Liver (tissue), 9 donors: ENCODE data around the gene LGALSL. TPM values are rescaled to one million over a fixed set of nuclear protein-coding genes. Genes with fewer than 3 reads are reported as not detected.

Experiments used
- DNase-seq: peaks from one replicate; pipeline ENCODE4 v3.0.0-alpha.2; 2017; ENCODE audit warnings: low spot score
- H3K27ac ChIP-seq, 2 donors: one replicate each; pipeline ENCODE4 v1.7.0; 2013; ENCODE audit warnings: inconsistent platforms in 2 of 2, low read length in 2 of 2, control low read depth in 1 of 2, low read depth in 1 of 2, mild to moderate bottlenecking in 1 of 2
- H3K27me3 ChIP-seq, 4 donors: one replicate each; pipeline versions ENCODE4 v1.6.1 to v1.7.0; 2013; ENCODE audit warnings: low read length in 3 of 4, inconsistent platforms in 1 of 4, mild to moderate bottlenecking in 1 of 4, moderate library complexity in 1 of 4; ENCODE audit not compliant: control insufficient read depth in 4 of 4, insufficient read depth in 4 of 4
- H3K36me3 ChIP-seq, 4 donors: one replicate each; pipeline versions ENCODE4 v1.6.1 to v1.7.0; 2013; ENCODE audit warnings: low read length in 3 of 4, mild to moderate bottlenecking in 3 of 4, low read depth in 1 of 4, moderate library complexity in 1 of 4; ENCODE audit not compliant: control insufficient read depth in 4 of 4, insufficient read depth in 3 of 4
- H3K4me1 ChIP-seq, 4 donors: one replicate each; pipeline versions ENCODE4 v1.6.1 to v1.7.0; 2013; ENCODE audit warnings: low read length in 3 of 4, mild to moderate bottlenecking in 3 of 4, moderate library complexity in 1 of 4; ENCODE audit not compliant: control insufficient read depth in 4 of 4, insufficient read depth in 4 of 4
- H3K4me3 ChIP-seq, 3 donors: one replicate each; pipeline versions ENCODE4 v1.6.1 to v1.7.0; 2013; ENCODE audit warnings: low read length in 3 of 3, control low read depth in 1 of 3, low read depth in 1 of 3, mild to moderate bottlenecking in 1 of 3
- H3K9ac ChIP-seq, 2 donors: one replicate each; pipeline ENCODE4 v1.7.0; 2013; ENCODE audit warnings: low read length in 2 of 2, mild to moderate bottlenecking in 2 of 2, moderate library complexity in 2 of 2, control low read depth in 1 of 2, low read depth in 1 of 2
- H3K9me3 ChIP-seq, 4 donors: one replicate each; pipeline versions ENCODE4 v1.6.1 to v1.7.0; 2013; ENCODE audit warnings: low read length in 3 of 4; ENCODE audit not compliant: control insufficient read depth in 4 of 4
- ATF3 ChIP-seq: IDR thresholded peaks from 2 replicates; pipeline ENCODE4 v1.6.1; 2016; ENCODE audit warnings: antibody characterized with exemption
- CTCF ChIP-seq: fragments of 150-350 bp; IDR thresholded peaks from 2 replicates; pipeline ENCODE4 v1.5.1; 2017; ENCODE audit warnings: improper control_type of control experiment, low read depth, low read length; ENCODE audit not compliant: missing input control
- EGR1 ChIP-seq, 2 donors: IDR thresholded peaks; 2 replicates each; pipeline ENCODE4 v1.6.1; 2016 to 2018; ENCODE audit warnings: antibody characterized with exemption in 2 of 2, low read depth in 2 of 2
- FOXA1 ChIP-seq: IDR thresholded peaks from 2 replicates; pipeline ENCODE4 v1.6.1; 2016; ENCODE audit warnings: antibody characterized with exemption
- FOXA2 ChIP-seq: IDR thresholded peaks from 2 replicates; pipeline ENCODE4 v1.6.1; 2016; ENCODE audit warnings: antibody characterized with exemption
- GABPA ChIP-seq, 2 donors: IDR thresholded peaks in 1 of 2; conservative IDR thresholded peaks in 1 of 2; 2 replicates each; pipeline ENCODE4 v1.6.1; 2016; ENCODE audit warnings: antibody characterized with exemption in 2 of 2, mild to moderate bottlenecking in 1 of 2, moderate library complexity in 1 of 2
- HNF4A ChIP-seq, 2 donors: conservative IDR thresholded peaks; 2 replicates each; pipeline ENCODE4 v1.6.1; 2016; ENCODE audit warnings: antibody characterized with exemption in 2 of 2, mild to moderate bottlenecking in 2 of 2
- HNF4G ChIP-seq: IDR thresholded peaks from 2 replicates; pipeline ENCODE4 v1.6.1; 2016; ENCODE audit warnings: antibody characterized with exemption
- JUND ChIP-seq, 2 donors: IDR thresholded peaks; 2 replicates each; pipeline ENCODE4 v1.6.1; 2016; ENCODE audit warnings: antibody characterized with exemption in 2 of 2
- MAX ChIP-seq: IDR thresholded peaks from 2 replicates; pipeline ENCODE4 v1.6.1; 2016; ENCODE audit warnings: antibody characterized with exemption
- NR2F2 ChIP-seq: IDR thresholded peaks from 2 replicates; pipeline ENCODE4 v1.6.1; 2016; ENCODE audit warnings: antibody characterized with exemption
- RAD21 ChIP-seq, 2 donors: IDR thresholded peaks; 2 replicates each; pipeline ENCODE4 v1.6.1; 2016; ENCODE audit warnings: antibody characterized with exemption in 2 of 2, mild to moderate bottlenecking in 2 of 2
- RXRA ChIP-seq, 2 donors: IDR thresholded peaks; 2 replicates each; pipeline ENCODE4 v1.6.1; 2017 to 2018; ENCODE audit warnings: antibody characterized with exemption in 2 of 2, mild to moderate bottlenecking in 1 of 2
- TAF1 ChIP-seq: conservative IDR thresholded peaks from 2 replicates; pipeline ENCODE4 v1.6.1; 2016; ENCODE audit warnings: antibody characterized with exemption, mild to moderate bottlenecking
- YY1 ChIP-seq: IDR thresholded peaks from 2 replicates; pipeline ENCODE4 v1.6.1; 2016; ENCODE audit warnings: antibody characterized with exemption, mild to moderate bottlenecking
- ZBTB33 ChIP-seq: IDR thresholded peaks from 2 replicates; pipeline ENCODE4 v1.6.1; 2016; ENCODE audit warnings: antibody characterized with exemption
- WGBS: extraction: QIAGEN DNeasy Blood & Tissue Kit; methylation state at CpG from one replicate; pipeline ENCODE4 v1.1.7; 2013; 5-methylcytosine and 5-hydroxymethylcytosine counted together
- polyA plus RNA-seq, 2 donors: library from polyadenylated mRNA; stranded (reverse) in 1 of 2; unstranded in 1 of 2; fragments of 200-250 nt in 1 of 2; fragments of >200 nt in 1 of 2; fragmentation: Nextera tagmentation in 1 of 2; extraction: Ambion mirVana in 1 of 2; gene quantifications; one replicate each; pipeline versions ENCODE4 v1.2.1 to v1.2.3, GENCODE V29; 2013 to 2015
- total RNA-seq, 2 donors: library from RNA; depleted of rRNA; stranded (reverse); fragments of >200 nt; gene quantifications; one replicate each; pipeline ENCODE4 v1.2.3, GENCODE V29; 2014
- donor health status: healthy.
- donor health status: healthy.
- donor health status: healthy.
- donor health status: healthy.
- donor health status: healthy.

LGALSL gene
- total and polyA plus RNA-seq, 4 donors: 2.4 to 8.7 (median 3.8) TPM

- Histone ChIP-seq H3K9me3 (no peaks in the 10 kb centered on the region), H3K4me1 (peaks cover 0 to 4% (median 1%) of the 10 kb centered on the region in 4 donors), H3K36me3 (no peaks in the 10 kb centered on the region), H3K9ac (no peak overlapping the region), H3K4me3 (no peak overlapping the region), H3K27ac (no peak overlapping the region), H3K27me3 (no peaks in the 10 kb centered on the region)
- 81% methylated on average over 4 of the region's 4 CpGs for WGBS
- no peak for DNase-seq
- no peak for TF ChIP-seq TAF1
- TF ChIP-seq RXRA (IDR thresholded peaks at IDR 0.05): no peak
- TF ChIP-seq FOXA1: no peak
Observed at GRCh38 chr2:64485331-64485730, 31.4 kb downstream of the LGALSL start.

GRCh38 chr2:64485961-64486360 is 32.0 kb downstream of the LGALSL start:
- no peaks in the 10 kb centered on the region for H3K9me3 ChIP-seq
- WGBS: 45% methylated on average over 8 of the region's 8 CpGs
- H3K9ac ChIP-seq: no peak overlapping the region
- no peak overlapping the region for H3K27ac ChIP-seq
- no peaks in the 10 kb centered on the region for H3K27me3 ChIP-seq
- no peaks in the 10 kb centered on the region for H3K36me3 ChIP-seq
- no peak overlapping the region for H3K4me3 ChIP-seq
- peaks cover 0 to 4% (median 1%) of the 10 kb centered on the region in 4 donors for H3K4me1 ChIP-seq
- DNase-seq: no peak
- TF ChIP-seq NR2F2 (no peak), EGR1 (IDR thresholded peaks at IDR 0.05; ENCODE audit: low read depth in 2 of 2) (no peak), CTCF (no peak), HNF4A (conservative IDR thresholded peaks at IDR 0.05) (no peak), FOXA2 (no peak), JUND (IDR thresholded peaks at IDR 0.05) (no peak), FOXA1 (no peak), RAD21 (IDR thresholded peaks at IDR 0.05) (no peak), GABPA (IDR thresholded peaks at IDR 0.05 in 1 of 2, conservative IDR thresholded peaks at IDR 0.05 in 1 of 2) (no peak)

- no peaks in the 10 kb centered on the region for H3K9me3 ChIP-seq
- no peak for TF ChIP-seq HNF4G
- no peak for TF ChIP-seq YY1
- TF ChIP-seq GABPA (IDR thresholded peaks at IDR 0.05 in 1 of 2, conservative IDR thresholded peaks at IDR 0.05 in 1 of 2): no peak
- TF ChIP-seq MAX: no peak
- no peak for TF ChIP-seq RAD21 (IDR thresholded peaks at IDR 0.05)
- no peak for TF ChIP-seq CTCF
- no peak for TF ChIP-seq FOXA1
- no peak for TF ChIP-seq HNF4A (conservative IDR thresholded peaks at IDR 0.05)
- no peak for TF ChIP-seq ATF3
- TF ChIP-seq NR2F2: no peak
- no peak for TF ChIP-seq ZBTB33
- no peaks in the 10 kb centered on the region for H3K27me3 ChIP-seq
- no peak overlapping the region for H3K27ac ChIP-seq
- no peak overlapping the region for H3K4me3 ChIP-seq
- DNase-seq: no peak
- WGBS: 48% methylated on average over 10 of the region's 10 CpGs
- H3K9ac ChIP-seq: no peak overlapping the region
- H3K36me3 ChIP-seq: no peaks in the 10 kb centered on the region
- peaks cover 0 to 4% (median 1%) of the 10 kb centered on the region in 4 donors for H3K4me1 ChIP-seq
Observed at GRCh38 chr2:64487256-64488049, 33.5 kb downstream of the LGALSL start.
